H9 (cell line): ENCODE measurements around the gene SLC22A5. TPM values are rescaled to one million over a fixed set of nuclear protein-coding genes. Genes with fewer than 3 reads are reported as not detected.

Source experiments
- DNase-seq: peaks from one replicate; pipeline ENCODE4 v3.0.0-alpha.2; 2017
- H2AFZ ChIP-seq: one replicate; pipeline ENCODE4 v1.6.1; 2013; ENCODE audit warnings: mild to moderate bottlenecking, low read length, control low read depth, moderate library complexity
- H2AK5ac ChIP-seq: 2 replicates; pipeline ENCODE4 v1.6.1; 2013; ENCODE audit warnings: low read length, control low read depth, mixed read lengths; ENCODE audit not compliant: insufficient read length
- H2BK120ac ChIP-seq: one replicate; pipeline ENCODE4 v1.6.1; 2013; ENCODE audit warnings: low read depth, mild to moderate bottlenecking, low read length, control low read depth, inconsistent platforms; ENCODE audit not compliant: poor library complexity, severe bottlenecking
- H2BK12ac ChIP-seq: 2 replicates; pipeline ENCODE4 v1.6.1; 2013; ENCODE audit warnings: low read length, control low read depth, mixed read lengths, low read depth; ENCODE audit not compliant: insufficient read length
- H2BK15ac ChIP-seq: 2 replicates; pipeline ENCODE4 v1.6.1; 2013; ENCODE audit warnings: low read depth, low read length, control low read depth
- H2BK20ac ChIP-seq: one replicate; pipeline ENCODE4 v1.6.1; 2013; ENCODE audit warnings: low read depth, mild to moderate bottlenecking, low read length, control low read depth, inconsistent platforms; ENCODE audit not compliant: poor library complexity, severe bottlenecking
- H2BK5ac ChIP-seq: 2 replicates; pipeline ENCODE4 v1.6.1; 2013; ENCODE audit warnings: low read length, control low read depth, mixed read lengths; ENCODE audit not compliant: insufficient read length
- H3K14ac ChIP-seq: 2 replicates; pipeline ENCODE4 v1.6.1; 2013; ENCODE audit warnings: low read length, control low read depth; ENCODE audit not compliant: insufficient read depth
- H3K18ac ChIP-seq: 2 replicates; pipeline ENCODE4 v1.6.1; 2013; ENCODE audit warnings: low read depth, mild to moderate bottlenecking, mixed read lengths, low read length, control low read depth; ENCODE audit not compliant: insufficient read length
- H3K23ac ChIP-seq: 2 replicates; pipeline ENCODE4 v1.6.1; 2013; ENCODE audit warnings: low read length, control low read depth, mixed read lengths, low read depth; ENCODE audit not compliant: insufficient read length
- H3K23me2 ChIP-seq: 2 replicates; pipeline ENCODE4 v1.6.1; 2013; ENCODE audit warnings: low read depth, mild to moderate bottlenecking, mixed read lengths, low read length, control low read depth; ENCODE audit not compliant: insufficient read length, poor library complexity, severe bottlenecking
- H3K27ac ChIP-seq: 2 replicates; pipeline ENCODE4 v1.5.1; 2013; ENCODE audit warnings: low read length, control low read depth, mixed read lengths, low read depth; ENCODE audit not compliant: insufficient read length
- H3K27me3 ChIP-seq: 2 replicates; pipeline ENCODE4 v1.6.1; 2013; ENCODE audit warnings: low read length, control low read depth, inconsistent platforms; ENCODE audit not compliant: insufficient read depth
- H3K4ac ChIP-seq: 2 replicates; pipeline ENCODE4 v1.6.1; 2013; ENCODE audit warnings: low read depth, mild to moderate bottlenecking, control low read depth, inconsistent platforms, low read length, moderate library complexity
- H3K4me1 ChIP-seq: 2 replicates; pipeline ENCODE4 v1.6.1; 2013; ENCODE audit warnings: low read length, control low read depth, inconsistent platforms; ENCODE audit not compliant: insufficient read depth
- H3K4me2 ChIP-seq: 2 replicates; pipeline ENCODE4 v1.6.1; 2013; ENCODE audit warnings: low read length, control low read depth, mixed read lengths; ENCODE audit not compliant: insufficient read length, insufficient read depth
- H3K56ac ChIP-seq: 2 replicates; pipeline ENCODE4 v1.6.1; 2013; ENCODE audit warnings: low read depth, mild to moderate bottlenecking, mixed read lengths, low read length, control low read depth; ENCODE audit not compliant: insufficient read length
- H3K79me1 ChIP-seq: 2 replicates; pipeline ENCODE4 v1.6.1; 2013; ENCODE audit warnings: low read depth, mild to moderate bottlenecking, moderate library complexity, low read length, control low read depth, inconsistent platforms; ENCODE audit not compliant: insufficient read depth, poor library complexity, severe bottlenecking
- H3K79me2 ChIP-seq: 2 replicates; pipeline ENCODE4 v1.6.1; 2013; ENCODE audit warnings: low read length, control low read depth, inconsistent platforms; ENCODE audit not compliant: insufficient read depth
- H3K9ac ChIP-seq: 2 replicates; pipeline ENCODE4 v1.6.1; 2013; ENCODE audit warnings: low read length, control low read depth, mixed read lengths; ENCODE audit not compliant: insufficient read length; ENCODE audit errors: extremely low read depth
- H3K9me3 ChIP-seq: one replicate; pipeline ENCODE4 v1.6.1; 2013; ENCODE audit warnings: low read depth, low read length, inconsistent platforms; ENCODE audit not compliant: control insufficient read depth
- H3T11ph ChIP-seq: one replicate; pipeline ENCODE4 v1.6.1; 2013; ENCODE audit warnings: mild to moderate bottlenecking, low read length, control low read depth, inconsistent platforms
- H4K20me1 ChIP-seq: one replicate; pipeline ENCODE4 v1.6.1; 2013; ENCODE audit not compliant: control insufficient read depth, insufficient read length, insufficient read depth
- H4K5ac ChIP-seq: 2 replicates; pipeline ENCODE4 v1.6.1; 2013; ENCODE audit warnings: low read depth, mild to moderate bottlenecking, mixed read lengths, low read length, control low read depth; ENCODE audit not compliant: insufficient read length
- H4K8ac ChIP-seq: replicated peaks from 2 replicates; pipeline ENCODE4 v1.6.1; 2013; ENCODE audit warnings: low read length, control low read depth, mixed read lengths, low read depth; ENCODE audit not compliant: insufficient read length
- H4K91ac ChIP-seq: 2 replicates; pipeline ENCODE4 v1.6.1; 2013; ENCODE audit warnings: low read depth, mild to moderate bottlenecking, moderate library complexity, mixed read lengths, low read length, control low read depth; ENCODE audit not compliant: insufficient read length
- H3K27ac Mint-ChIP-seq, 3 experiments: 2 replicates in 2 of 3; 3 replicates in 1 of 3; pipeline ENCODE4 v1.8.0; 2020 to 2021; ENCODE audit warnings: mixed read lengths in 3 of 3, mild to moderate bottlenecking in 1 of 3, moderate library complexity in 1 of 3
- H3K27me3 Mint-ChIP-seq: 2 replicates; pipeline ENCODE4 v1.8.0; 2021; ENCODE audit warnings: low read depth, mild to moderate bottlenecking, moderate library complexity, mixed read lengths
- H3K36me3 Mint-ChIP-seq, 3 experiments: 2 replicates in 2 of 3; 3 replicates in 1 of 3; pipeline ENCODE4 v1.8.0; 2020 to 2021; ENCODE audit warnings: low read depth in 3 of 3, mixed read lengths in 3 of 3; ENCODE audit not compliant: insufficient read depth in 1 of 3
- H3K4me1 Mint-ChIP-seq, 2 experiments: 2 replicates each; pipeline ENCODE4 v1.8.0; 2020; ENCODE audit warnings: mixed read lengths in 2 of 2
- H3K4me3 Mint-ChIP-seq, 2 experiments: 2 replicates in 1 of 2; 3 replicates in 1 of 2; pipeline ENCODE4 v1.8.0; 2020 to 2021; ENCODE audit warnings: mild to moderate bottlenecking in 2 of 2, mixed read lengths in 2 of 2, moderate library complexity in 1 of 2
- H3K9me3 Mint-ChIP-seq, 2 experiments: 2 replicates in 1 of 2; 3 replicates in 1 of 2; pipeline ENCODE4 v1.8.0; 2020; ENCODE audit warnings: mild to moderate bottlenecking in 2 of 2, mixed read lengths in 2 of 2, moderate library complexity in 1 of 2
- CTCF ChIP-seq: fragments of 200-600 bp; sonication (generic); conservative IDR thresholded peaks from 3 replicates; pipeline ENCODE4 v1.8.0; 2021; ENCODE audit warnings: antibody characterized with exemption, mild to moderate bottlenecking
- WGBS: extraction: QIAGEN DNeasy Blood & Tissue Kit; methylation state at CpG from one replicate; pipeline ENCODE4 v1.1.7; 2013; ENCODE audit warnings: missing lambda C conversion rate, low lambda C conversion rate, mixed read lengths; ENCODE audit not compliant: insufficient read length; ENCODE audit errors: extremely low coverage; 5-methylcytosine and 5-hydroxymethylcytosine counted together
- total RNA-seq: library from RNA; stranded (reverse); gene quantifications from 2 replicates; pipeline ENCODE4 v1.2.1, GENCODE V29; 2021

SLC22A5 gene
- total RNA-seq, 1 experiment from 2014 or later: 3.4 TPM

GRCh38 chr5:132388244-132389050 lies 18.9 kb downstream of the SLC22A5 start:
- no peak overlapping the region for H4K91ac ChIP-seq
- no peak overlapping the region for H3K18ac ChIP-seq
- no peak overlapping the region for H2AFZ ChIP-seq
- WGBS: no CpG with 5 or more reads among the region's 8 CpGs
- H2AK5ac ChIP-seq: no peak overlapping the region
- H3K56ac ChIP-seq: no peak overlapping the region
- no peaks in the 10 kb centered on the region for H3K79me2 ChIP-seq
- no peak overlapping the region for H3K14ac ChIP-seq
- Mint-ChIP-seq H3K36me3 (no peaks in the 10 kb centered on the region; a peak in 1 of 7 replicates), H3K4me3 (no peak overlapping the region), H3K9me3 (no peaks in the 10 kb centered on the region), H3K27ac (no peak overlapping the region), H3K27me3 (no peaks in the 10 kb centered on the region), H3K4me1 (peaks cover 8 to 11% of the 10 kb centered on the region in 2 experiments)
- H3K27ac ChIP-seq: no peak overlapping the region
- no peaks in the 10 kb centered on the region for H3K23me2 ChIP-seq
- no peak overlapping the region for H3K4me2 ChIP-seq
- no peak overlapping the region for H2BK12ac ChIP-seq
- no peak overlapping the region for H3T11ph ChIP-seq
- H2BK20ac ChIP-seq: no peak overlapping the region
- no peak overlapping the region for H4K8ac ChIP-seq
- no peak overlapping the region for H3K23ac ChIP-seq
- no peak overlapping the region for H3K9ac ChIP-seq
- no peak for DNase-seq
- H3K9me3 ChIP-seq: no peaks in the 10 kb centered on the region
- no peak overlapping the region for H2BK120ac ChIP-seq
- H4K5ac ChIP-seq: no peak overlapping the region
- no peak overlapping the region for H2BK5ac ChIP-seq
- H3K4ac ChIP-seq: no peak overlapping the region
- H2BK15ac ChIP-seq: no peak overlapping the region
- H3K79me1 ChIP-seq: no peaks in the 10 kb centered on the region
- no peaks in the 10 kb centered on the region for H3K27me3 ChIP-seq
- no peaks in the 10 kb centered on the region for H3K4me1 ChIP-seq
- TF ChIP-seq CTCF: no peak
- no peaks in the 10 kb centered on the region for H4K20me1 ChIP-seq
